Epithelial cell of proximal tubule (primary cell): ENCODE measurements around the gene TMEM266. TPM values are rescaled to one million over a fixed set of nuclear protein-coding genes. Genes with fewer than 3 reads are reported as not detected.

Source experiments
- DNase-seq: peaks from one replicate; pipeline ENCODE4 v3.0.0-alpha.2; 2011; ENCODE audit warnings: low read depth
- H3K4me3 ChIP-seq: 2 replicates; pipeline ENCODE4 v1.5.1; 2011; ENCODE audit warnings: low read depth, mild to moderate bottlenecking, low read length
- total RNA-seq: library from RNA; depleted of rRNA; stranded (reverse); fragments of >200 nt; gene quantifications from 2 replicates; pipeline ENCODE4 v1.2.3, GENCODE V29; 2015
- TF ChIP-seq, protein P1 (sequence below): conservative IDR thresholded peaks from 2 replicates; pipeline ENCODE4 v1.5.1; 2012; ENCODE audit warnings: low read depth, mild to moderate bottlenecking, low read length

Gene TMEM266
- total RNA-seq, 1 donor from 2014 or later = not detected

- no peak for DNase-seq
These were observed 103.9 kb downstream of the TMEM266 start for GRCh38 chr15:76163457-76164295.

GRCh38 chr15:76164602-76165001 is 104.8 kb downstream of the TMEM266 start:
- no peak overlapping the region for H3K4me3 ChIP-seq
- DNase-seq = no peak
- TF ChIP-seq, protein P1, sequence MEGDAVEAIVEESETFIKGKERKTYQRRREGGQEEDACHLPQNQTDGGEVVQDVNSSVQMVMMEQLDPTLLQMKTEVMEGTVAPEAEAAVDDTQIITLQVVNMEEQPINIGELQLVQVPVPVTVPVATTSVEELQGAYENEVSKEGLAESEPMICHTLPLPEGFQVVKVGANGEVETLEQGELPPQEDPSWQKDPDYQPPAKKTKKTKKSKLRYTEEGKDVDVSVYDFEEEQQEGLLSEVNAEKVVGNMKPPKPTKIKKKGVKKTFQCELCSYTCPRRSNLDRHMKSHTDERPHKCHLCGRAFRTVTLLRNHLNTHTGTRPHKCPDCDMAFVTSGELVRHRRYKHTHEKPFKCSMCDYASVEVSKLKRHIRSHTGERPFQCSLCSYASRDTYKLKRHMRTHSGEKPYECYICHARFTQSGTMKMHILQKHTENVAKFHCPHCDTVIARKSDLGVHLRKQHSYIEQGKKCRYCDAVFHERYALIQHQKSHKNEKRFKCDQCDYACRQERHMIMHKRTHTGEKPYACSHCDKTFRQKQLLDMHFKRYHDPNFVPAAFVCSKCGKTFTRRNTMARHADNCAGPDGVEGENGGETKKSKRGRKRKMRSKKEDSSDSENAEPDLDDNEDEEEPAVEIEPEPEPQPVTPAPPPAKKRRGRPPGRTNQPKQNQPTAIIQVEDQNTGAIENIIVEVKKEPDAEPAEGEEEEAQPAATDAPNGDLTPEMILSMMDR = no peak

More at GRCh38 chr15:76163457-76164295, 103.9 kb downstream of the TMEM266 start:
- H3K4me3 ChIP-seq = no peak overlapping the region
- TF ChIP-seq, protein P1 = no peak

DNA sequence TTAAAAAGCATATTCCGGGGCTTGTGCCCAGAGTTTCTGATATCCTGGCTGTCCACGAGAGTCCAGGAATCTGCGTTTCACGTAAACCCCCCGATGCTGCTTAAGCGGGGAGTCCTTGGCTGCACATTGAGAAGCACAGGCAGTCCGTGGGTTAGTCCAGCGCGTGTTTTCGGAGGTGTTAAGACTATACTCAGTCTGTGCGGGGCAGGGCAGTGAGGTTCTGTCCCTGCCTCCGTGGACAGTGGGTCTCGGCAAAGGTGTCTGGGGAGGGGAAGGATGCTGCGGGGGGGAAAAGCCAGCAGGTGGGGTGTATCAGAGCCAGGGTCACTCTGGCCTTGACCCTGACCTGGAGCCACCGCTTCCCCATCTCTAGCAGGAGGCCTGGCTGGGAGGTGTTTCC is 106.2 kb downstream of the TMEM266 start:
- no peak for DNase-seq
- H3K4me3 ChIP-seq = no peak overlapping the region
- TF ChIP-seq, protein P1 = no peak

- no peak overlapping the region for H3K4me3 ChIP-seq
- no peak for DNase-seq
- TF ChIP-seq, protein P1 = no peak
These were observed 108.6 kb downstream of the TMEM266 start for GRCh38 chr15:76168237-76168984.

DNA sequence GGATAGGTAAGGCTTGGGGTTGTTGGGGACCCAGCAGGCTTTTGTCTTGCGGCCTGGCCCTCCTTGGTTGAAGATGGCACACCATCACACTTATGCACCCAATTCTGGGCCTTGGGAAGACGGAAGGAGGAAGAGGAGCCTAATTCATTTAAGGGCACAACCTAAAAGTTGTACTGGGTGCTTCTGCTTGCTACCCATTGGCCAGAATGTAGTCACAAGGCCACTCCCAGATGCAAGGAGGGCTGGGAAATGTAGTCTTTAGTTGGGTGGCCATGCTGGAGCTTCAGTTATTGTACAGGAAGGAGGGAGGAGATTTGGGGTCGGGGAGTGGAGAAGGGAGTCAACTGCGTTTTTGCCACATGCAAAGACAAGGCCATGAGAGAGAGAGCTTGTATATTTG is 109.2 kb downstream of the TMEM266 start:
- H3K4me3 ChIP-seq = no peak overlapping the region
- no peak for DNase-seq
- TF ChIP-seq, protein P1 = no peak

GRCh38 chr15:76169911-76170800 is 110.4 kb downstream of the TMEM266 start:
- no peak overlapping the region for H3K4me3 ChIP-seq
- TF ChIP-seq, protein P1 = no peak

More at GRCh38 chr15:76169911-76170800, 110.4 kb downstream of the TMEM266 start:
- DNase-seq = no peak
